SK-N-SH (cell line): ENCODE measurements around the gene PNCK.
"Not testable (repeated sequence)": the region's sequence is repeated elsewhere in the genome, so short reads cannot be mapped to it uniquely, and the experiment has no call there.

Experiments
- CTCF ChIP-seq: fragments of 200-600 bp; sonication (generic); IDR thresholded peaks from 2 replicates; pipeline ENCODE4 v1.6.1; 2017; ENCODE audit warnings: antibody characterized with exemption, mild to moderate bottlenecking, moderate library complexity
- POLR2AphosphoS5 ChIP-seq: IDR thresholded peaks from 2 replicates; pipeline ENCODE4 v1.6.1; 2012; ENCODE audit warnings: low read depth, low read length
- TF ChIP-seq, protein P1 (sequence below): fragments of 150-350 bp; IDR thresholded peaks from 2 replicates; pipeline ENCODE4 v1.6.1; 2016; ENCODE audit warnings: mild to moderate bottlenecking, low read depth, low read length

GRCh38 chrX:153696986-153697722, 23.5 kb upstream of the PNCK start:
- TF ChIP-seq, protein P1, sequence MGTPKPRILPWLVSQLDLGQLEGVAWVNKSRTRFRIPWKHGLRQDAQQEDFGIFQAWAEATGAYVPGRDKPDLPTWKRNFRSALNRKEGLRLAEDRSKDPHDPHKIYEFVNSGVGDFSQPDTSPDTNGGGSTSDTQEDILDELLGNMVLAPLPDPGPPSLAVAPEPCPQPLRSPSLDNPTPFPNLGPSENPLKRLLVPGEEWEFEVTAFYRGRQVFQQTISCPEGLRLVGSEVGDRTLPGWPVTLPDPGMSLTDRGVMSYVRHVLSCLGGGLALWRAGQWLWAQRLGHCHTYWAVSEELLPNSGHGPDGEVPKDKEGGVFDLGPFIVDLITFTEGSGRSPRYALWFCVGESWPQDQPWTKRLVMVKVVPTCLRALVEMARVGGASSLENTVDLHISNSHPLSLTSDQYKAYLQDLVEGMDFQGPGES = not testable (repeated sequence)
- TF ChIP-seq CTCF, POLR2AphosphoS5: not testable (repeated sequence)
